ENCODE results near the gene CHST8.
"Not testable (repeated sequence)": the region's sequence is repeated elsewhere in the genome, so short reads cannot be mapped to it uniquely, and the experiment has no call there.

CHST8 gene

GRCh38 chr19:33618363-33618762 lies 3.4 kb upstream of the CHST8 start:
- H3K27ac ChIP-seq (ENCODE audit: low read length); H3K27me3 ChIP-seq (ENCODE audit: low read depth, low read length); H3K36me3 ChIP-seq (ENCODE audit: control insufficient read depth in 1 of 2, insufficient read depth in 2 of 2, low read length in 2 of 2); H3K4me3 ChIP-seq (ENCODE audit: low read depth in 1 of 2, low read length in 2 of 2); H3K9me3 ChIP-seq (ENCODE audit: control insufficient read depth in 1 of 2, low read length in 2 of 2): not testable (repeated sequence)
- H3K4me1 ChIP-seq (ENCODE audit: control insufficient read depth in 1 of 2, insufficient read depth in 2 of 2, low read length in 2 of 2), result peaks cover 0 to 20% of the 10 kb centered on the region in 2 donors

GRCh38 chr19:33618884-33619283 lies 2.9 kb upstream of the CHST8 start:
- Histone ChIP-seq H3K27ac (ENCODE audit: low read length) (no peak overlapping the region), H3K27me3 (ENCODE audit: low read depth, low read length) (peaks cover 14% of the 10 kb centered on the region), H3K4me1 (ENCODE audit: control insufficient read depth in 1 of 2, insufficient read depth in 2 of 2, low read length in 2 of 2) (peaks cover 0 to 20% of the 10 kb centered on the region in 2 donors), H3K9me3 (ENCODE audit: control insufficient read depth in 1 of 2, low read length in 2 of 2) (no peaks in the 10 kb centered on the region), H3K4me3 (ENCODE audit: low read depth in 1 of 2, low read length in 2 of 2) (no peak overlapping the region), H3K36me3 (ENCODE audit: control insufficient read depth in 1 of 2, insufficient read depth in 2 of 2, low read length in 2 of 2) (no peaks in the 10 kb centered on the region)

GRCh38 chr19:33620611-33621010 lies 1.1 kb upstream of the CHST8 start:
- peaks cover 22% of the 10 kb centered on the region for H3K27me3 ChIP-seq (ENCODE audit: low read depth, low read length)
- no peak overlapping the region for H3K4me3 ChIP-seq (ENCODE audit: low read depth in 1 of 2, low read length in 2 of 2)
- H3K9me3 ChIP-seq (ENCODE audit: control insufficient read depth in 1 of 2, low read length in 2 of 2), result no peaks in the 10 kb centered on the region
- H3K36me3 ChIP-seq (ENCODE audit: control insufficient read depth in 1 of 2, insufficient read depth in 2 of 2, low read length in 2 of 2), result no peaks in the 10 kb centered on the region
- peaks cover 0 to 20% of the 10 kb centered on the region in 2 donors for H3K4me1 ChIP-seq (ENCODE audit: control insufficient read depth in 1 of 2, insufficient read depth in 2 of 2, low read length in 2 of 2)
- no peak overlapping the region for H3K27ac ChIP-seq (ENCODE audit: low read length)

GRCh38 chr19:33621065-33621785 lies 528 bp upstream of the CHST8 start:
- no peaks in the 10 kb centered on the region for H3K9me3 ChIP-seq (ENCODE audit: control insufficient read depth in 1 of 2, low read length in 2 of 2)
- peaks cover 22% of the 10 kb centered on the region for H3K27me3 ChIP-seq (ENCODE audit: low read depth, low read length)
- no peaks in the 10 kb centered on the region for H3K36me3 ChIP-seq (ENCODE audit: control insufficient read depth in 1 of 2, insufficient read depth in 2 of 2, low read length in 2 of 2)
- peaks cover 0 to 20% of the 10 kb centered on the region in 2 donors for H3K4me1 ChIP-seq (ENCODE audit: control insufficient read depth in 1 of 2, insufficient read depth in 2 of 2, low read length in 2 of 2)
- H3K4me3 ChIP-seq (ENCODE audit: low read depth in 1 of 2, low read length in 2 of 2), result peak overlapping the region in 1 of 2 donors; percentile 50
- H3K27ac ChIP-seq (ENCODE audit: low read length), result no peak overlapping the region

GRCh38 chr19:33622505-33622808 lies 704 bp downstream of the CHST8 start:
- no peaks in the 10 kb centered on the region for H3K36me3 ChIP-seq (ENCODE audit: control insufficient read depth in 1 of 2, insufficient read depth in 2 of 2, low read length in 2 of 2)
- no peak overlapping the region for H3K27ac ChIP-seq (ENCODE audit: low read length)
- H3K4me3 ChIP-seq (ENCODE audit: low read depth in 1 of 2, low read length in 2 of 2), result peak overlapping the region in 1 of 2 donors; percentile 72
- no peaks in the 10 kb centered on the region for H3K9me3 ChIP-seq (ENCODE audit: control insufficient read depth in 1 of 2, low read length in 2 of 2)
- H3K27me3 ChIP-seq (ENCODE audit: low read depth, low read length), result peaks cover 22% of the 10 kb centered on the region
- H3K4me1 ChIP-seq (ENCODE audit: control insufficient read depth in 1 of 2, insufficient read depth in 2 of 2, low read length in 2 of 2), result peaks cover 0 to 20% of the 10 kb centered on the region in 2 donors

GRCh38 chr19:33622809-33623511 lies 1.2 kb downstream of the CHST8 start:
- peak overlapping the region in 1 of 2 donors; percentile 72 for H3K4me3 ChIP-seq (ENCODE audit: low read depth in 1 of 2, low read length in 2 of 2)
- H3K27me3 ChIP-seq (ENCODE audit: low read depth, low read length), result peaks cover 24% of the 10 kb centered on the region
- H3K36me3 ChIP-seq (ENCODE audit: control insufficient read depth in 1 of 2, insufficient read depth in 2 of 2, low read length in 2 of 2), result no peaks in the 10 kb centered on the region
- no peak overlapping the region for H3K27ac ChIP-seq (ENCODE audit: low read length)
- H3K4me1 ChIP-seq (ENCODE audit: control insufficient read depth in 1 of 2, insufficient read depth in 2 of 2, low read length in 2 of 2), result peaks cover 0 to 20% of the 10 kb centered on the region in 2 donors
- H3K9me3 ChIP-seq (ENCODE audit: control insufficient read depth in 1 of 2, low read length in 2 of 2), result no peaks in the 10 kb centered on the region

GRCh38 chr19:33624586-33624985 lies 2.8 kb downstream of the CHST8 start:
- Histone ChIP-seq H3K36me3 (ENCODE audit: control insufficient read depth in 1 of 2, insufficient read depth in 2 of 2, low read length in 2 of 2) (no peaks in the 10 kb centered on the region), H3K9me3 (ENCODE audit: control insufficient read depth in 1 of 2, low read length in 2 of 2) (no peaks in the 10 kb centered on the region), H3K4me1 (ENCODE audit: control insufficient read depth in 1 of 2, insufficient read depth in 2 of 2, low read length in 2 of 2) (peaks cover 0 to 20% of the 10 kb centered on the region in 2 donors), H3K27me3 (ENCODE audit: low read depth, low read length) (peaks cover 26% of the 10 kb centered on the region), H3K4me3 (ENCODE audit: low read depth in 1 of 2, low read length in 2 of 2) (no peak overlapping the region), H3K27ac (ENCODE audit: low read length) (no peak overlapping the region)

- Histone ChIP-seq H3K4me1 (ENCODE audit: control insufficient read depth in 1 of 2, insufficient read depth in 2 of 2, low read length in 2 of 2) (peaks cover 0 to 9% of the 10 kb centered on the region in 2 donors), H3K27ac (ENCODE audit: low read length) (no peak overlapping the region), H3K36me3 (ENCODE audit: control insufficient read depth in 1 of 2, insufficient read depth in 2 of 2, low read length in 2 of 2) (no peaks in the 10 kb centered on the region), H3K4me3 (ENCODE audit: low read depth in 1 of 2, low read length in 2 of 2) (no peak overlapping the region), H3K27me3 (ENCODE audit: low read depth, low read length) (peaks cover 25% of the 10 kb centered on the region), H3K9me3 (ENCODE audit: control insufficient read depth in 1 of 2, low read length in 2 of 2) (no peaks in the 10 kb centered on the region)
These were observed 5.8 kb downstream of the CHST8 start for GRCh38 chr19:33627526-33627925.

- Histone ChIP-seq H3K27ac (ENCODE audit: low read length) (no peak overlapping the region), H3K27me3 (ENCODE audit: low read depth, low read length) (peaks cover 18% of the 10 kb centered on the region), H3K36me3 (ENCODE audit: control insufficient read depth in 1 of 2, insufficient read depth in 2 of 2, low read length in 2 of 2) (no peaks in the 10 kb centered on the region), H3K9me3 (ENCODE audit: control insufficient read depth in 1 of 2, low read length in 2 of 2) (no peaks in the 10 kb centered on the region), H3K4me1 (ENCODE audit: control insufficient read depth in 1 of 2, insufficient read depth in 2 of 2, low read length in 2 of 2) (peaks cover 0 to 2% of the 10 kb centered on the region in 2 donors), H3K4me3 (ENCODE audit: low read depth in 1 of 2, low read length in 2 of 2) (no peak overlapping the region)
These were observed 6.4 kb downstream of the CHST8 start for GRCh38 chr19:33627962-33628839.

GRCh38 chr19:33628921-33629825 lies 7.4 kb downstream of the CHST8 start:
- no peaks in the 10 kb centered on the region for H3K4me1 ChIP-seq (ENCODE audit: control insufficient read depth in 1 of 2, insufficient read depth in 2 of 2, low read length in 2 of 2)
- H3K27me3 ChIP-seq (ENCODE audit: low read depth, low read length), result peaks cover 9% of the 10 kb centered on the region
- H3K36me3 ChIP-seq (ENCODE audit: control insufficient read depth in 1 of 2, insufficient read depth in 2 of 2, low read length in 2 of 2), result no peaks in the 10 kb centered on the region
- H3K9me3 ChIP-seq (ENCODE audit: control insufficient read depth in 1 of 2, low read length in 2 of 2), result no peaks in the 10 kb centered on the region
- H3K27ac ChIP-seq (ENCODE audit: low read length), result no peak overlapping the region
- no peak overlapping the region for H3K4me3 ChIP-seq (ENCODE audit: low read depth in 1 of 2, low read length in 2 of 2)
